Endothelial cell (in vitro differentiated cells): ENCODE data around the gene STK4. TPM values are rescaled to one million over a fixed set of nuclear protein-coding genes. Genes with fewer than 3 reads are reported as not detected.

ENCODE experiments used
- DNase-seq: peaks from one replicate; pipeline ENCODE4 v3.0.0; 2021; ENCODE audit warnings: low spot score
- H3K27ac Mint-ChIP-seq: one replicate; pipeline ENCODE4 v1.8.0; 2021; ENCODE audit warnings: mixed read lengths, inconsistent platforms; ENCODE audit not compliant: unreplicated experiment
- H3K27me3 Mint-ChIP-seq: one replicate; pipeline ENCODE4 v1.8.0; 2021; ENCODE audit warnings: mild to moderate bottlenecking, moderate library complexity, mixed read lengths, inconsistent platforms; ENCODE audit not compliant: unreplicated experiment
- H3K36me3 Mint-ChIP-seq: one replicate; pipeline ENCODE4 v1.8.0; 2021; ENCODE audit warnings: mild to moderate bottlenecking, low read depth, mixed read lengths, inconsistent platforms; ENCODE audit not compliant: unreplicated experiment
- H3K4me1 Mint-ChIP-seq: one replicate; pipeline ENCODE4 v1.8.0; 2021; ENCODE audit warnings: mild to moderate bottlenecking, mixed read lengths, inconsistent platforms; ENCODE audit not compliant: unreplicated experiment
- H3K4me3 Mint-ChIP-seq: one replicate; pipeline ENCODE4 v1.8.0; 2021; ENCODE audit warnings: mild to moderate bottlenecking, mixed read lengths, inconsistent platforms; ENCODE audit not compliant: unreplicated experiment
- H3K9me3 Mint-ChIP-seq: one replicate; pipeline ENCODE4 v1.8.0; 2021; ENCODE audit warnings: mixed read lengths, inconsistent platforms; ENCODE audit not compliant: unreplicated experiment
- CTCF ChIP-seq: fragments of 200-600 bp; sonication (generic); IDR thresholded peaks from one replicate; pipeline ENCODE4 v1.5.0; 2021; ENCODE audit warnings: antibody characterized with exemption; ENCODE audit not compliant: unreplicated experiment
- total RNA-seq: library from RNA; stranded (reverse); fragmentation: NEBNext Ultra II Directional; extraction: Animal tissue kit (Norgen Biotek cat#: 25700); gene quantifications from one replicate; pipeline ENCODE4 v1.2.1, GENCODE V29; 2021; ENCODE audit not compliant: unreplicated experiment

The STK4 gene
- total RNA-seq, 1 donor from 2014 or later, result 34.1 TPM

- H3K9me3 Mint-ChIP-seq, result no peaks in the 10 kb centered on the region
- H3K27me3 Mint-ChIP-seq, result peaks cover 10% of the 10 kb centered on the region
- H3K4me3 Mint-ChIP-seq, result no peak overlapping the region
- no peak for DNase-seq
- H3K4me1 Mint-ChIP-seq, result peaks cover 2% of the 10 kb centered on the region
- H3K36me3 Mint-ChIP-seq, result no peaks in the 10 kb centered on the region
- no peak for TF ChIP-seq CTCF
- H3K27ac Mint-ChIP-seq, result no peak overlapping the region
Measured at GRCh38 chr20:45110301-45110700, 144.0 kb downstream of the STK4 start.

- Mint-ChIP-seq H3K36me3 (no peaks in the 10 kb centered on the region), H3K27ac (no peak overlapping the region), H3K4me3 (no peak overlapping the region), H3K4me1 (peaks cover 2% of the 10 kb centered on the region), H3K27me3 (peaks cover 10% of the 10 kb centered on the region), H3K9me3 (no peaks in the 10 kb centered on the region)
- DNase-seq, result no peak
- no peak for TF ChIP-seq CTCF
Measured at GRCh38 chr20:45111285-45111684, 145.0 kb downstream of the STK4 start.

- no peak for DNase-seq
- Mint-ChIP-seq H3K27me3 (peaks cover 13% of the 10 kb centered on the region), H3K36me3 (no peaks in the 10 kb centered on the region), H3K4me3 (no peak overlapping the region), H3K9me3 (no peaks in the 10 kb centered on the region), H3K27ac (no peak overlapping the region), H3K4me1 (peaks cover 2% of the 10 kb centered on the region)
- TF ChIP-seq CTCF, result peak; percentile 80
Measured at GRCh38 chr20:45111799-45112471, 145.6 kb downstream of the STK4 start.

- no peaks in the 10 kb centered on the region for H3K36me3 Mint-ChIP-seq
- DNase-seq, result no peak
- H3K27me3 Mint-ChIP-seq, result peaks cover 11% of the 10 kb centered on the region
- no peak overlapping the region for H3K4me3 Mint-ChIP-seq
- no peaks in the 10 kb centered on the region for H3K9me3 Mint-ChIP-seq
- no peak for TF ChIP-seq CTCF
- H3K27ac Mint-ChIP-seq, result no peak overlapping the region
- H3K4me1 Mint-ChIP-seq, result peaks cover 2% of the 10 kb centered on the region
Measured at GRCh38 chr20:45112754-45113153, 146.4 kb downstream of the STK4 start.

GRCh38 chr20:45113865-45114264, 147.6 kb downstream of the STK4 start:
- H3K27ac Mint-ChIP-seq, result no peak overlapping the region
- H3K36me3 Mint-ChIP-seq, result no peaks in the 10 kb centered on the region
- H3K27me3 Mint-ChIP-seq, result peaks cover 11% of the 10 kb centered on the region

More at GRCh38 chr20:45113865-45114264, 147.6 kb downstream of the STK4 start:
- DNase-seq, result no peak
- Mint-ChIP-seq H3K9me3 (no peaks in the 10 kb centered on the region), H3K4me3 (no peak overlapping the region), H3K4me1 (peaks cover 2% of the 10 kb centered on the region)
- TF ChIP-seq CTCF, result no peak
